HepG2 (cell line): Measurements from ENCODE around the gene SYVN1. TPM values are rescaled to one million over a fixed set of nuclear protein-coding genes. Genes with fewer than 3 reads are reported as not detected.

Experiments used
- ATF5 ChIP-seq: sonication (generic); formaldehyde crosslinking; IDR thresholded peaks from 2 replicates; pipeline ENCODE4 v1.4.0; 2020; ENCODE audit warnings: mild to moderate bottlenecking, low read depth, missing genetic modification reagents
- EEA1 ChIP-seq: sonication (generic); formaldehyde crosslinking; IDR thresholded peaks from 2 replicates; pipeline ENCODE4 v1.5.1; 2020; ENCODE audit warnings: mild to moderate bottlenecking, missing genetic modification reagents, borderline replicate concordance
- EED ChIP-seq: sonication (generic); formaldehyde crosslinking; IDR thresholded peaks from 2 replicates; pipeline ENCODE4 v1.5.0; 2020; ENCODE audit warnings: mild to moderate bottlenecking, missing genetic modification reagents
- GATAD2A ChIP-seq: IDR thresholded peaks from 2 replicates; pipeline ENCODE4 v1.6.1; 2016
- GPBP1L1 ChIP-seq: sonication (generic); formaldehyde crosslinking; IDR thresholded peaks from 2 replicates; pipeline ENCODE4 v1.5.0; 2020; ENCODE audit warnings: mild to moderate bottlenecking, missing genetic modification reagents
- KDM5A ChIP-seq: fragments of 200-600 bp; sonication (generic); IDR thresholded peaks from 2 replicates; pipeline ENCODE4 v1.7.0; 2018; ENCODE audit warnings: antibody characterized with exemption, mild to moderate bottlenecking, low read length, borderline replicate concordance
- KDM5B ChIP-seq: sonication (generic); formaldehyde crosslinking; IDR thresholded peaks from 2 replicates; pipeline ENCODE4 v1.4.0; 2020; ENCODE audit warnings: missing genetic modification reagents, mild to moderate bottlenecking, borderline replicate concordance
- MAZ ChIP-seq, 2 experiments: sonication (generic) in 1 of 2; formaldehyde crosslinking in 1 of 2; IDR thresholded peaks; 2 replicates each; pipeline versions ENCODE4 v1.5.0 to v1.6.1; 2012 to 2020; ENCODE audit warnings: low read depth in 2 of 2, mild to moderate bottlenecking in 2 of 2, borderline replicate concordance in 1 of 2, improper control_type of control experiment in 1 of 2, low read length in 1 of 2, missing genetic modification reagents in 1 of 2, moderate library complexity in 1 of 2
- NR3C1 ChIP-seq: sonication (generic); formaldehyde crosslinking; IDR thresholded peaks from 2 replicates; pipeline ENCODE4 v1.4.0; 2020; ENCODE audit warnings: missing genetic modification reagents
- SP140L ChIP-seq: sonication (generic); formaldehyde crosslinking; IDR thresholded peaks from 2 replicates; pipeline ENCODE4 v1.4.0; 2020; ENCODE audit warnings: missing genetic modification reagents, borderline replicate concordance
- TAF1 ChIP-seq: sonication (generic); formaldehyde crosslinking; IDR thresholded peaks from 2 replicates; pipeline ENCODE4 v1.4.0; 2020; ENCODE audit warnings: missing genetic modification reagents
- TERF1 ChIP-seq: sonication (generic); formaldehyde crosslinking; IDR thresholded peaks from 2 replicates; pipeline ENCODE4 v1.8.0; 2022; ENCODE audit warnings: mild to moderate bottlenecking, missing genetic modification reagents, moderate library complexity
- ZBTB20 ChIP-seq: sonication (generic); formaldehyde crosslinking; IDR thresholded peaks from 2 replicates; pipeline ENCODE4 v1.8.1; 2023; ENCODE audit warnings: missing genetic modification reagents, low read depth, mild to moderate bottlenecking, borderline replicate concordance
- ZNF121 ChIP-seq: sonication (generic); formaldehyde crosslinking; IDR thresholded peaks from 2 replicates; pipeline ENCODE4 v1.5.0; 2020; ENCODE audit warnings: mild to moderate bottlenecking, missing genetic modification reagents
- ZNF414 ChIP-seq: sonication (generic); formaldehyde crosslinking; IDR thresholded peaks from 2 replicates; pipeline ENCODE4 v1.5.0; 2020; ENCODE audit warnings: missing genetic modification reagents
- ZNF496 ChIP-seq: sonication (generic); formaldehyde crosslinking; IDR thresholded peaks from 2 replicates; pipeline ENCODE4 v1.8.1; 2023; ENCODE audit warnings: mild to moderate bottlenecking, moderate library complexity, missing genetic modification reagents; ENCODE audit not compliant: insufficient replicate concordance
- ZNF547 ChIP-seq: sonication (generic); formaldehyde crosslinking; IDR thresholded peaks from 2 replicates; pipeline ENCODE4 v1.5.1; 2020; ENCODE audit warnings: mild to moderate bottlenecking, missing genetic modification reagents
- polyA plus RNA-seq, 8 experiments: library from polyadenylated mRNA; depleted of rRNA in 3 of 8; stranded (reverse) in 7 of 8; unstranded in 1 of 8; fragments of >200 nt; fragmentation: Illumina TruSeq in 4 of 8; extraction: Trizol in 4 of 8; gene quantifications; 2 replicates each; pipeline versions ENCODE4 v1.2.1 to v1.2.3, GENCODE V29; 2011 to 2016; ENCODE audit warnings: low read depth in 4 of 8, missing spikeins in 1 of 8, mixed read lengths in 1 of 8; ENCODE audit not compliant: insufficient read depth in 1 of 8
- total RNA-seq, 5 experiments: library from RNA; depleted of rRNA; stranded (reverse); fragments of >200 nt; fragmentation: Illumina TruSeq; extraction: Trizol; gene quantifications; 2 replicates each; pipeline ENCODE4 v1.2.3, GENCODE V29; 2016; ENCODE audit warnings: low read depth in 1 of 5
- TF ChIP-seq, protein P1 (sequence below): sonication (generic); formaldehyde crosslinking; IDR thresholded peaks from 2 replicates; pipeline ENCODE4 v1.9.0; 2021; ENCODE audit warnings: missing genetic modification reagents, borderline replicate concordance

The SYVN1 gene
- total and polyA plus RNA-seq, 2 of the 13 experiments (the other 11 are each of a cell fraction or from before 2014, with no cell fraction given), result 10.3 to 22.5 TPM

- TF ChIP-seq, protein P1, sequence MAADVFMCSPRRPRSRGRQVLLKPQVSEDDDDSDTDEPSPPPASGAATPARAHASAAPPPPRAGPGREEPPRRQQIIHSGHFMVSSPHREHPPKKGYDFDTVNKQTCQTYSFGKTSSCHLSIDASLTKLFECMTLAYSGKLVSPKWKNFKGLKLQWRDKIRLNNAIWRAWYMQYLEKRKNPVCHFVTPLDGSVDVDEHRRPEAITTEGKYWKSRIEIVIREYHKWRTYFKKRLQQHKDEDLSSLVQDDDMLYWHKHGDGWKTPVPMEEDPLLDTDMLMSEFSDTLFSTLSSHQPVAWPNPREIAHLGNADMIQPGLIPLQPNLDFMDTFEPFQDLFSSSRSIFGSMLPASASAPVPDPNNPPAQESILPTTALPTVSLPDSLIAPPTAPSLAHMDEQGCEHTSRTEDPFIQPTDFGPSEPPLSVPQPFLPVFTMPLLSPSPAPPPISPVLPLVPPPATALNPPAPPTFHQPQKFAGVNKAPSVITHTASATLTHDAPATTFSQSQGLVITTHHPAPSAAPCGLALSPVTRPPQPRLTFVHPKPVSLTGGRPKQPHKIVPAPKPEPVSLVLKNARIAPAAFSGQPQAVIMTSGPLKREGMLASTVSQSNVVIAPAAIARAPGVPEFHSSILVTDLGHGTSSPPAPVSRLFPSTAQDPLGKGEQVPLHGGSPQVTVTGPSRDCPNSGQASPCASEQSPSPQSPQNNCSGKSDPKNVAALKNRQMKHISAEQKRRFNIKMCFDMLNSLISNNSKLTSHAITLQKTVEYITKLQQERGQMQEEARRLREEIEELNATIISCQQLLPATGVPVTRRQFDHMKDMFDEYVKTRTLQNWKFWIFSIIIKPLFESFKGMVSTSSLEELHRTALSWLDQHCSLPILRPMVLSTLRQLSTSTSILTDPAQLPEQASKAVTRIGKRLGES, result peak; percentile 14; the same call in 1 of the 2 replicates
- peak; percentile 52; the same call in 1 of the 2 replicates for TF ChIP-seq ZNF121 (CRISPR knock-in tag)
- no peak for TF ChIP-seq TERF1 (CRISPR knock-in tag)
- no peak for TF ChIP-seq GPBP1L1 (CRISPR knock-in tag)
- peak; percentile 79 for TF ChIP-seq TAF1
- TF ChIP-seq SP140L, result no peak
- TF ChIP-seq KDM5A, result peak; percentile 99
- TF ChIP-seq EEA1 (CRISPR knock-in tag), result no peak
- TF ChIP-seq MAZ (IDR thresholded peaks at IDR 0.05; ENCODE audit: borderline replicate concordance, low read depth, low read length), result peak; percentile 97
- TF ChIP-seq MAZ (CRISPR knock-in tag; IDR thresholded peaks at IDR 0.05; ENCODE audit: low read depth), result peak; percentile 92
- peak; percentile 54; the same call in 1 of the 2 replicates for TF ChIP-seq ZNF547 (CRISPR knock-in tag)
- TF ChIP-seq ZBTB20, result no peak
- peak; percentile 62 for TF ChIP-seq GATAD2A (CRISPR knock-in tag)
- TF ChIP-seq ATF5 (CRISPR knock-in tag), result peak; percentile 35; the same call in 1 of the 2 replicates
- TF ChIP-seq ZNF496 (CRISPR knock-in tag), result no peak
- no peak; the same call in 1 of the 2 replicates for TF ChIP-seq EED (CRISPR knock-in tag)
- peak; percentile 74; the same call in 1 of the 2 replicates for TF ChIP-seq KDM5B (CRISPR knock-in tag)
- TF ChIP-seq ZNF414, result no peak
- TF ChIP-seq NR3C1 (CRISPR knock-in tag), result no peak
Observed at GRCh38 chr11:65095974-65096806, 38.1 kb downstream of the SYVN1 start, which contains the start of gene VPS51 (continued).
